Uterus (tissue), 2 donors: ENCODE measurements around the gene TMEM191C.
"Not testable (repeated sequence)": the region's sequence is repeated elsewhere in the genome, so short reads cannot be mapped to it uniquely, and the experiment has no call there.

Source experiments
- POLR2A ChIP-seq, 2 donors: fragments of 450-650 bp; IDR thresholded peaks; one replicate each; pipeline ENCODE4 v1.6.1; 2016; ENCODE audit warnings: antibody characterized with exemption in 2 of 2, mild to moderate bottlenecking in 1 of 2, moderate library complexity in 1 of 2
- TF ChIP-seq, protein P1 (sequence below), 4 experiments: fragments of 200-600 bp in 2 of 4; fragments of 450-650 bp in 2 of 4; sonication (generic) in 2 of 4; IDR thresholded peaks; one replicate each; pipeline ENCODE4 v1.5.1; 2016 to 2019; ENCODE audit warnings: antibody characterized with exemption in 4 of 4, mild to moderate bottlenecking in 2 of 4, moderate library complexity in 1 of 4

DNA sequence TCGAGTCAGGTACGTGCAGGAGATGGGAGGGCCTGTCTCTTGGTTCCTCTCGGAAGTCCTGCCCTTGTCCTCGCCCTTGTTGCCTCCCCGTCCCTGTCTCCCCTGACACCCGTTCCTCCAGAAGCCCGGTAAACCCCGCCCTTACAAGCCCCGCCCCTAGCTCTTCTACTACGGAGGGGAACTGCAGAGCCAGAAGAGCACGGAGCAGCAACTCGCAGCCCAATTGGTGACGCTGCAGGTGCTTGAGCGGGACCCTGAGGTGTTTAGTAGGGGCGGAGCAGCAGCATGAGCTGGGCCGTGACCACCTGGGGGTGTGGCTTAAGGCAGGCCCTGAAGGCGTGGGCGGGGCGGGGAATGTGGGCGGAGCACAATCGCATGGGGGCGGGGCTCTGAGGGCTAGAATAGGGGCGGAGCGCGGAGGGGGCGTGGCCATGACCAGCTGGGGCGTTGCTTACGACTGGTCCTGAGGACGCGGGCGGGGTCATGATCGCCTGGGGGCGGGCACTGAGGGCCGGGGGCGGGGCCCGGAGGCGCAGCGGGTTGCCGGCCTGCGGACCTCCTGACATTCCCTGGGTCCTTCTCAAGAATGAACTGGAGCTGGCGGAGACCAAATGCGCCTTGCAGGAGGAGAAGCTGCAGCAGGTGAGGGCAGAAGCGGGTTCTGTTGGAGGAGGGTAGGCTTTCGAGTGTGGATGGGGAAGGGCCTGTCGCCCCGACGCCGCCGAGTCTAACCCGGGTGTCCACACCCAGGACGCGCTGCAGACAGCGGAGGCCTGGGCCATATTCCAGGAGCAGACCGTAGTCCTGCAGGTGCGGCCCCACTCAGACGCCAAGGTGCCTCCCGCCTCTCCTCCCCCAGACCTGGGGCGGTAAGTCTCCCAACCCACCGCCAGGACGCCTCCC, 1.3 kb downstream of the TMEM191C start:
- TF ChIP-seq, protein P1, sequence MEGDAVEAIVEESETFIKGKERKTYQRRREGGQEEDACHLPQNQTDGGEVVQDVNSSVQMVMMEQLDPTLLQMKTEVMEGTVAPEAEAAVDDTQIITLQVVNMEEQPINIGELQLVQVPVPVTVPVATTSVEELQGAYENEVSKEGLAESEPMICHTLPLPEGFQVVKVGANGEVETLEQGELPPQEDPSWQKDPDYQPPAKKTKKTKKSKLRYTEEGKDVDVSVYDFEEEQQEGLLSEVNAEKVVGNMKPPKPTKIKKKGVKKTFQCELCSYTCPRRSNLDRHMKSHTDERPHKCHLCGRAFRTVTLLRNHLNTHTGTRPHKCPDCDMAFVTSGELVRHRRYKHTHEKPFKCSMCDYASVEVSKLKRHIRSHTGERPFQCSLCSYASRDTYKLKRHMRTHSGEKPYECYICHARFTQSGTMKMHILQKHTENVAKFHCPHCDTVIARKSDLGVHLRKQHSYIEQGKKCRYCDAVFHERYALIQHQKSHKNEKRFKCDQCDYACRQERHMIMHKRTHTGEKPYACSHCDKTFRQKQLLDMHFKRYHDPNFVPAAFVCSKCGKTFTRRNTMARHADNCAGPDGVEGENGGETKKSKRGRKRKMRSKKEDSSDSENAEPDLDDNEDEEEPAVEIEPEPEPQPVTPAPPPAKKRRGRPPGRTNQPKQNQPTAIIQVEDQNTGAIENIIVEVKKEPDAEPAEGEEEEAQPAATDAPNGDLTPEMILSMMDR (IDR thresholded peaks at IDR 0.05), result not testable (repeated sequence)
- not testable (repeated sequence) for TF ChIP-seq POLR2A (IDR thresholded peaks at IDR 0.05)
